PC-3 (cell line): Measurements from ENCODE around the gene ENOSF1.
"Not testable (repeated sequence)": the region's sequence is repeated elsewhere in the genome, so short reads cannot be mapped to it uniquely, and the experiment has no call there.

Experiments
- EZH2 ChIP-seq: fragments of 300-600 bp; sonication (generic); IDR thresholded peaks from one replicate; pipeline ENCODE4 v1.6.1; 2017; ENCODE audit warnings: antibody characterized with exemption, mild to moderate bottlenecking, low read length; ENCODE audit not compliant: unreplicated experiment
- TF ChIP-seq, protein P1 (sequence below): fragments of 300-600 bp; sonication (generic); conservative IDR thresholded peaks from 2 replicates; pipeline ENCODE4 v1.5.1; 2017; ENCODE audit warnings: antibody characterized with exemption, low read depth, mild to moderate bottlenecking, low read length

DNA sequence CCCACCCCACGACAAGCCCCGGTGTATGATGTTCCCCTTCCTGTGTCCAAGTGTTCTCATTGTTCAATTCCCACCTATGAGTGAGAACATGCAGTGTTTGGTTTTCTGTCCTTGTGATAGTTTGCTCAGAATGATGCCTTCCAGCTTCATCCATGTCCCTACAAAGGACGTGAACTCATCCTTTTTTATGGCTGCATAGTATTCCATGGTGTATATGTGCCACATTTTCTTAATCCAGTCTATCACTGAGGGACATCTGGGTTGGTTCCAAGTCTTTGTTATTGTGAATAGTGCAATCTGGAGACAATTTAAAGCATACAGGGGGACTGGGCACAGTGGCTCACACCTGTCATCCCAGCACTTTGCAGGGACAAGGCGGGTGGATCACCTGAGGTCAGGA, 47.4 kb upstream of the ENOSF1 start:
- TF ChIP-seq, protein P1, sequence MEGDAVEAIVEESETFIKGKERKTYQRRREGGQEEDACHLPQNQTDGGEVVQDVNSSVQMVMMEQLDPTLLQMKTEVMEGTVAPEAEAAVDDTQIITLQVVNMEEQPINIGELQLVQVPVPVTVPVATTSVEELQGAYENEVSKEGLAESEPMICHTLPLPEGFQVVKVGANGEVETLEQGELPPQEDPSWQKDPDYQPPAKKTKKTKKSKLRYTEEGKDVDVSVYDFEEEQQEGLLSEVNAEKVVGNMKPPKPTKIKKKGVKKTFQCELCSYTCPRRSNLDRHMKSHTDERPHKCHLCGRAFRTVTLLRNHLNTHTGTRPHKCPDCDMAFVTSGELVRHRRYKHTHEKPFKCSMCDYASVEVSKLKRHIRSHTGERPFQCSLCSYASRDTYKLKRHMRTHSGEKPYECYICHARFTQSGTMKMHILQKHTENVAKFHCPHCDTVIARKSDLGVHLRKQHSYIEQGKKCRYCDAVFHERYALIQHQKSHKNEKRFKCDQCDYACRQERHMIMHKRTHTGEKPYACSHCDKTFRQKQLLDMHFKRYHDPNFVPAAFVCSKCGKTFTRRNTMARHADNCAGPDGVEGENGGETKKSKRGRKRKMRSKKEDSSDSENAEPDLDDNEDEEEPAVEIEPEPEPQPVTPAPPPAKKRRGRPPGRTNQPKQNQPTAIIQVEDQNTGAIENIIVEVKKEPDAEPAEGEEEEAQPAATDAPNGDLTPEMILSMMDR = not testable (repeated sequence)
- not testable (repeated sequence) for TF ChIP-seq EZH2
